Activated gamma-delta T cell (primary cell): Measurements from ENCODE around the gene KPTN.

Source experiments
- DNase-seq: peaks from one replicate; lab custom pipeline; 2025; lab: John Stamatoyannopoulos, UW

KPTN gene

GRCh38 chr19:47509170-47509847 is 25.3 kb upstream of the KPTN start:
- DNase-seq = no peak

GRCh38 chr19:47508721-47509120 is 24.7 kb upstream of the KPTN start:
- no peak for DNase-seq

GRCh38 chr19:47507924-47508553 is 24.0 kb upstream of the KPTN start:
- DNase-seq = no peak

- no peak for DNase-seq
Observed at GRCh38 chr19:47507012-47507411, 23.0 kb upstream of the KPTN start.

GRCh38 chr19:47506459-47506858 is 22.4 kb upstream of the KPTN start:
- no peak for DNase-seq

- no peak for DNase-seq
Observed at GRCh38 chr19:47505506-47505905, 21.5 kb upstream of the KPTN start.

- DNase-seq = no peak
Observed at GRCh38 chr19:47503826-47504150, 19.8 kb upstream of the KPTN start.

- DNase-seq = no peak
Observed at GRCh38 chr19:47503130-47503825, 19.3 kb upstream of the KPTN start.

- no peak for DNase-seq
Observed at GRCh38 chr19:47499863-47500830, 16.1 kb upstream of the KPTN start.

GRCh38 chr19:47499371-47499770 is 15.4 kb upstream of the KPTN start:
- DNase-seq = no peak

GRCh38 chr19:47498561-47498960 is 14.5 kb upstream of the KPTN start:
- DNase-seq = no peak

GRCh38 chr19:47497821-47498520 is 14.0 kb upstream of the KPTN start:
- DNase-seq = no peak

- no peak for DNase-seq
Observed at GRCh38 chr19:47497050-47497766, 13.2 kb upstream of the KPTN start.

GRCh38 chr19:47495478-47496372 is 11.7 kb upstream of the KPTN start:
- no peak for DNase-seq

- no peak for DNase-seq
Observed at GRCh38 chr19:47494729-47495128, 10.7 kb upstream of the KPTN start.

GRCh38 chr19:47494211-47494547 is 10.2 kb upstream of the KPTN start:
- no peak for DNase-seq

- DNase-seq = no peak
Observed at GRCh38 chr19:47493378-47494210, 9.6 kb upstream of the KPTN start.

GRCh38 chr19:47492571-47493377 is 8.8 kb upstream of the KPTN start:
- DNase-seq = no peak
